Measurements from ENCODE around the gene EML6.

The EML6 gene

GRCh38 chr2:54902763-54903162 is 179.3 kb downstream of the EML6 start:
- DNase-seq (ENCODE audit: low read depth) = no peak
- no peak overlapping the region for H3K4me3 ChIP-seq (ENCODE audit: low read length)
- TF ChIP-seq CTCF (conservative IDR thresholded peaks at IDR 0.05; ENCODE audit: low read depth, low read length) = no peak

- no peak overlapping the region for H3K4me3 ChIP-seq (ENCODE audit: low read length)
- peak; percentile 97 for DNase-seq (ENCODE audit: low read depth)
- TF ChIP-seq CTCF (conservative IDR thresholded peaks at IDR 0.05; ENCODE audit: low read depth, low read length) = no peak
Measured at GRCh38 chr2:54903736-54904554, 180.5 kb downstream of the EML6 start.

GRCh38 chr2:54904836-54905235 is 181.4 kb downstream of the EML6 start:
- TF ChIP-seq CTCF (conservative IDR thresholded peaks at IDR 0.05; ENCODE audit: low read depth, low read length) = no peak
- no peak for DNase-seq (ENCODE audit: low read depth)

GRCh38 chr2:54906716-54907115 is 183.3 kb downstream of the EML6 start:
- no peak overlapping the region for H3K4me3 ChIP-seq (ENCODE audit: low read length)
- TF ChIP-seq CTCF (conservative IDR thresholded peaks at IDR 0.05; ENCODE audit: low read depth, low read length) = no peak
- DNase-seq (ENCODE audit: low read depth) = no peak

More at GRCh38 chr2:54904836-54905235, 181.4 kb downstream of the EML6 start:
- H3K4me3 ChIP-seq (ENCODE audit: low read length) = no peak overlapping the region

GRCh38 chr2:54907663-54908062 is 184.2 kb downstream of the EML6 start:
- no peak for TF ChIP-seq CTCF (conservative IDR thresholded peaks at IDR 0.05; ENCODE audit: low read depth, low read length)

GRCh38 chr2:54908591-54908990 is 185.1 kb downstream of the EML6 start:
- no peak for TF ChIP-seq CTCF (conservative IDR thresholded peaks at IDR 0.05; ENCODE audit: low read depth, low read length)
- no peak overlapping the region for H3K4me3 ChIP-seq (ENCODE audit: low read length)
- no peak for DNase-seq (ENCODE audit: low read depth)

More at GRCh38 chr2:54907663-54908062, 184.2 kb downstream of the EML6 start:
- DNase-seq (ENCODE audit: low read depth) = no peak
- H3K4me3 ChIP-seq (ENCODE audit: low read length) = no peak overlapping the region

- no peak for DNase-seq (ENCODE audit: low read depth)
- no peak for TF ChIP-seq CTCF (conservative IDR thresholded peaks at IDR 0.05; ENCODE audit: low read depth, low read length)
Measured at GRCh38 chr2:54909001-54909400, 185.5 kb downstream of the EML6 start.

More at GRCh38 chr2:54909001-54909400, 185.5 kb downstream of the EML6 start:
- no peak overlapping the region for H3K4me3 ChIP-seq (ENCODE audit: low read length)

Data from retinal pigment epithelial cell (primary cell).